MM.1S (cell line): ENCODE measurements around the gene MYH15.

Source experiments
- DNase-seq: peaks from one replicate; pipeline ENCODE4 v3.0.0-alpha.2; 2015
- H2AFZ ChIP-seq: fragments of 300-600 bp; sonication (generic); 2 replicates; pipeline ENCODE4 v1.6.0; 2016; ENCODE audit warnings: antibody characterized with exemption, low read length
- H3F3A ChIP-seq: fragments of 300-600 bp; sonication (generic); 2 replicates; pipeline ENCODE4 v1.6.1; 2016; ENCODE audit warnings: mild to moderate bottlenecking, antibody characterized with exemption, low read length, moderate library complexity, mixed read lengths; ENCODE audit not compliant: insufficient read depth
- H3K27ac ChIP-seq: fragments of 300-600 bp; sonication (generic); 2 replicates; pipeline ENCODE4 v1.5.1; 2016; ENCODE audit warnings: mild to moderate bottlenecking, low read length
- H3K27me3 ChIP-seq: fragments of 300-600 bp; sonication (generic); replicated peaks from 2 replicates; pipeline ENCODE4 v1.6.0; 2016; ENCODE audit warnings: low read length; ENCODE audit not compliant: insufficient read depth
- H3K36me3 ChIP-seq: fragments of 300-600 bp; sonication (generic); replicated peaks from 2 replicates; pipeline ENCODE4 v1.6.1; 2016; ENCODE audit warnings: mild to moderate bottlenecking, low read length, mixed read lengths; ENCODE audit not compliant: insufficient read depth
- H3K4me1 ChIP-seq: fragments of 300-600 bp; sonication (generic); 2 replicates; pipeline ENCODE4 v1.6.1; 2016; ENCODE audit warnings: low read length, mixed read lengths
- H3K4me2 ChIP-seq: fragments of 300-600 bp; sonication (generic); 2 replicates; pipeline ENCODE4 v1.6.0; 2016; ENCODE audit warnings: low read depth, low read length
- H3K4me3 ChIP-seq: fragments of 300-600 bp; sonication (generic); 2 replicates; pipeline ENCODE4 v1.5.1; 2016; ENCODE audit warnings: low read length, mixed read lengths
- H3K79me2 ChIP-seq: fragments of 300-600 bp; sonication (generic); 2 replicates; pipeline ENCODE4 v1.6.1; 2016; ENCODE audit warnings: mixed run types, low read length, mixed read lengths
- H3K9ac ChIP-seq: fragments of 300-600 bp; sonication (generic); 2 replicates; pipeline ENCODE4 v1.6.1; 2016; ENCODE audit warnings: low read length, mixed read lengths
- H3K9me2 ChIP-seq: fragments of 300-600 bp; sonication (generic); replicated peaks from 2 replicates; pipeline ENCODE4 v1.6.1; 2016; ENCODE audit warnings: mild to moderate bottlenecking, low read length, mixed read lengths; ENCODE audit not compliant: insufficient read depth
- H3K9me3 ChIP-seq: fragments of 300-600 bp; sonication (generic); replicated peaks from 2 replicates; pipeline ENCODE4 v1.6.1; 2016; ENCODE audit warnings: mild to moderate bottlenecking, low read length, mixed read lengths; ENCODE audit not compliant: insufficient read depth
- H4K20me1 ChIP-seq: fragments of 300-600 bp; sonication (generic); 2 replicates; pipeline ENCODE4 v1.6.1; 2016; ENCODE audit warnings: mild to moderate bottlenecking, low read length, moderate library complexity, mixed read lengths; ENCODE audit not compliant: insufficient read depth
- EZH2 ChIP-seq: fragments of 300-600 bp; sonication (generic); optimal IDR thresholded peaks from 2 replicates; pipeline ENCODE3; 2017; ENCODE audit warnings: low read depth, mild to moderate bottlenecking, antibody characterized with exemption, low read length, mixed read lengths
- EZH2phosphoT487 ChIP-seq: fragments of 300-600 bp; sonication (generic); IDR thresholded peaks from 2 replicates; pipeline ENCODE4 v1.6.1; 2018; ENCODE audit warnings: antibody characterized with exemption, low read length
- TF ChIP-seq, protein P1 (sequence below): fragments of 300-600 bp; sonication (generic); IDR thresholded peaks from 2 replicates; pipeline ENCODE4 v1.5.1; 2016; ENCODE audit warnings: antibody characterized with exemption, low read length, mixed read lengths

Gene MYH15

DNA sequence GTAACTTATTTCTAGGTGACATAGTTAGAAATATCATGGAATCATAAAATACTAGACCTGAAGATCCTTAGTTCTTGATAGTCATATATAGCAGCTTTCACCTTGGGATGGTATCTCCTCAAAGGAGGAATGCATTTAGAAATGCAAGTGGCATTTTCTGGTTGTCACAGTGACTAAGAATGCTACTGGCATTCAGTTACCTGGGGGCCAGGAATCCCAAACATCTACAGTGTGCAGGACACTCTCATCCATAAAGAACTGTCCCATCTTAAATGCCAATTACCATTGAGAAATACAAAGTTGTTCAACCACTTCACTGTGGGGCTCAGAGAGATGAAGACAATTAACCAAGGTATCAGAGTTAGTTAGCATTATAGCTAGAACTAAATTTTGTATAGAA lies 36.7 kb downstream of the MYH15 start:
- no peak for DNase-seq
- Histone ChIP-seq H2AFZ (no peak overlapping the region), H3K4me3 (no peak overlapping the region), H3F3A (no peaks in the 10 kb centered on the region), H3K4me1 (no peaks in the 10 kb centered on the region), H3K4me2 (no peak overlapping the region), H3K27me3 (no peaks in the 10 kb centered on the region), H3K9me2 (no peaks in the 10 kb centered on the region), H3K9me3 (no peaks in the 10 kb centered on the region), H3K27ac (no peak overlapping the region), H3K79me2 (no peaks in the 10 kb centered on the region), H3K36me3 (no peaks in the 10 kb centered on the region), H3K9ac (no peak overlapping the region), H4K20me1 (no peaks in the 10 kb centered on the region)
- no peak for TF ChIP-seq EZH2phosphoT487
- TF ChIP-seq, protein P1, sequence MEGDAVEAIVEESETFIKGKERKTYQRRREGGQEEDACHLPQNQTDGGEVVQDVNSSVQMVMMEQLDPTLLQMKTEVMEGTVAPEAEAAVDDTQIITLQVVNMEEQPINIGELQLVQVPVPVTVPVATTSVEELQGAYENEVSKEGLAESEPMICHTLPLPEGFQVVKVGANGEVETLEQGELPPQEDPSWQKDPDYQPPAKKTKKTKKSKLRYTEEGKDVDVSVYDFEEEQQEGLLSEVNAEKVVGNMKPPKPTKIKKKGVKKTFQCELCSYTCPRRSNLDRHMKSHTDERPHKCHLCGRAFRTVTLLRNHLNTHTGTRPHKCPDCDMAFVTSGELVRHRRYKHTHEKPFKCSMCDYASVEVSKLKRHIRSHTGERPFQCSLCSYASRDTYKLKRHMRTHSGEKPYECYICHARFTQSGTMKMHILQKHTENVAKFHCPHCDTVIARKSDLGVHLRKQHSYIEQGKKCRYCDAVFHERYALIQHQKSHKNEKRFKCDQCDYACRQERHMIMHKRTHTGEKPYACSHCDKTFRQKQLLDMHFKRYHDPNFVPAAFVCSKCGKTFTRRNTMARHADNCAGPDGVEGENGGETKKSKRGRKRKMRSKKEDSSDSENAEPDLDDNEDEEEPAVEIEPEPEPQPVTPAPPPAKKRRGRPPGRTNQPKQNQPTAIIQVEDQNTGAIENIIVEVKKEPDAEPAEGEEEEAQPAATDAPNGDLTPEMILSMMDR, result no peak

DNA sequence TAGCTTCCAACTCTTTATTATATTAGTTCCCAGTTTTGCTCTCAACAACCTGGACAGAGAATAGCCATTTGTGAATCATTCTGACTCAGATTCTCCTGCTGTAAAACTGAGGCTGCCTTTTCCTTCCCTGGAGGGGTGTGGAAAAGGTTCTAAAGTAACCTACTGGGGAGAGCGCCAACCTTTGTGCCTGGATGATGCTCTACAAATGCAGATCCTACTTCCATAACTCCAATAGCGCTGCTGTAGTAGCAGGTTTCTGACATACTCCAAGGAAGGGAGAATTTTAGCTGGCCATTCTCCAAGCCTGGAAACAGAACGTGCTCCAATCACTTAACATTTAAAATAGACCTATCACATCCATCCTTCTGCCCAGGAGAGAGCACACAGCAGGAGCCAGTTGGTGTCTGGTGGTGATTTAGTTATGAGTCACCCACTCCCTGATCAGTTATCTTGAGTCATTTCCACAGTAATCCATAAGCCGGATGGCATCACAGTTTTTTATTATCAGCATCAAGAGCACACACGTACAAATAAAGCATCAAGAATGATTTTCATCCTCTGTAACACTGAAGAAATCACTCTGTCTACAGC lies 38.3 kb downstream of the MYH15 start:
- H2AFZ ChIP-seq, result no peak overlapping the region
- H4K20me1 ChIP-seq, result no peaks in the 10 kb centered on the region
- H3K27ac ChIP-seq, result no peak overlapping the region
- no peaks in the 10 kb centered on the region for H3K4me1 ChIP-seq
- H3K9me3 ChIP-seq, result no peaks in the 10 kb centered on the region
- no peaks in the 10 kb centered on the region for H3K9me2 ChIP-seq
- H3K27me3 ChIP-seq, result no peaks in the 10 kb centered on the region
- no peaks in the 10 kb centered on the region for H3K36me3 ChIP-seq
- DNase-seq, result no peak
- H3K4me3 ChIP-seq, result no peak overlapping the region
- no peak overlapping the region for H3K9ac ChIP-seq
- H3K79me2 ChIP-seq, result no peaks in the 10 kb centered on the region
- H3F3A ChIP-seq, result no peaks in the 10 kb centered on the region
- TF ChIP-seq EZH2 (no peak), EZH2phosphoT487 (no peak)
- TF ChIP-seq, protein P1, result no peak
- no peak overlapping the region for H3K4me2 ChIP-seq

DNA sequence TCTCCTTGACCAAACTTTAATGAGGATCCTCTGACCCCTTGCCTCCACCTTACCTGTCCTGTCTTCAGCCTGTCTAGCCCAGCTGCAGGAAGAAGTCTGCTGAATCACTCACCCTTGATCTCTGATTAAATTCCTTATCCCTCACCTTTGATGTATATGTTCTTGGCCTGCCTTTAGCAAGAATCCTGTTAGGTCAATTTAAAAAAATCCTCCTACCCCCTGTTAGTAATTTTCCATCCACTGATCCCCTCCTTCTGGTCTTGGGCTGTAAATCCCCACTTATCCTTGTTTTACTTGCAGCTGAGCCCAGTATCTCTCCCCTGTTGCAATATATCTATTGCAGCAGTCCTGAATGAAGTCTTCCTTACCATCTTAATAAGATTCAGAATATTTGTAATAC lies 39.0 kb downstream of the MYH15 start:
- H3K9ac ChIP-seq, result no peak overlapping the region
- no peaks in the 10 kb centered on the region for H3K9me3 ChIP-seq
- no peaks in the 10 kb centered on the region for H3K36me3 ChIP-seq
- no peak overlapping the region for H3K4me3 ChIP-seq
- no peaks in the 10 kb centered on the region for H3K27me3 ChIP-seq
- H4K20me1 ChIP-seq, result no peaks in the 10 kb centered on the region
- no peak overlapping the region for H3K27ac ChIP-seq
- H3K9me2 ChIP-seq, result no peaks in the 10 kb centered on the region
- no peak for TF ChIP-seq EZH2
- TF ChIP-seq, protein P1, result no peak
- TF ChIP-seq EZH2phosphoT487, result no peak
- no peaks in the 10 kb centered on the region for H3K4me1 ChIP-seq
- no peaks in the 10 kb centered on the region for H3F3A ChIP-seq
- no peak overlapping the region for H2AFZ ChIP-seq
- no peak overlapping the region for H3K4me2 ChIP-seq
- H3K79me2 ChIP-seq, result no peaks in the 10 kb centered on the region
- no peak for DNase-seq
